Skeletal muscle tissue (tissue), 4 donors: ENCODE measurements around the gene GNAS. TPM values are rescaled to one million over a fixed set of nuclear protein-coding genes. Genes with fewer than 3 reads are reported as not detected.
A peak's percentile ranks its signal among the peaks of the same experiment; 100 is the strongest.
"Not testable (repeated sequence)": the region's sequence is repeated elsewhere in the genome, so short reads cannot be mapped to it uniquely, and the experiment has no call there.

Experiments used
- H3K27ac ChIP-seq: one replicate; pipeline ENCODE4 v1.7.0; 2013; ENCODE audit warnings: mild to moderate bottlenecking, low read depth, low read length, inconsistent platforms
- H3K27me3 ChIP-seq, 3 donors: one replicate each; pipeline ENCODE4 v1.7.0; 2013; ENCODE audit warnings: low read length in 3 of 3; ENCODE audit not compliant: control insufficient read depth in 3 of 3, insufficient read depth in 3 of 3
- H3K36me3 ChIP-seq, 3 donors: one replicate each; pipeline ENCODE4 v1.7.0; 2013; ENCODE audit warnings: low read length in 3 of 3; ENCODE audit not compliant: control insufficient read depth in 3 of 3, insufficient read depth in 3 of 3
- H3K4me1 ChIP-seq, 3 donors: one replicate each; pipeline ENCODE4 v1.7.0; 2013; ENCODE audit warnings: low read length in 3 of 3, mild to moderate bottlenecking in 3 of 3; ENCODE audit not compliant: control insufficient read depth in 3 of 3, insufficient read depth in 3 of 3
- H3K4me3 ChIP-seq, 3 donors: one replicate each; pipeline ENCODE4 v1.7.0; 2013; ENCODE audit warnings: low read length in 3 of 3
- H3K9ac ChIP-seq, 3 donors: one replicate each; pipeline ENCODE4 v1.7.0; 2013; ENCODE audit warnings: low read length in 3 of 3, mild to moderate bottlenecking in 3 of 3, moderate library complexity in 2 of 3, low read depth in 1 of 3
- H3K9me3 ChIP-seq, 3 donors: one replicate each; pipeline ENCODE4 v1.7.0; 2013; ENCODE audit warnings: low read length in 3 of 3; ENCODE audit not compliant: control insufficient read depth in 3 of 3
- total RNA-seq: library from RNA; depleted of rRNA; stranded (reverse); fragments of >200 nt; gene quantifications from one replicate; pipeline ENCODE4 v1.2.3, GENCODE V29; 2014
- donor health status: Osteomylitis.

Gene GNAS
- total RNA-seq, 1 donor from 2014 or later: 820 TPM

DNA sequence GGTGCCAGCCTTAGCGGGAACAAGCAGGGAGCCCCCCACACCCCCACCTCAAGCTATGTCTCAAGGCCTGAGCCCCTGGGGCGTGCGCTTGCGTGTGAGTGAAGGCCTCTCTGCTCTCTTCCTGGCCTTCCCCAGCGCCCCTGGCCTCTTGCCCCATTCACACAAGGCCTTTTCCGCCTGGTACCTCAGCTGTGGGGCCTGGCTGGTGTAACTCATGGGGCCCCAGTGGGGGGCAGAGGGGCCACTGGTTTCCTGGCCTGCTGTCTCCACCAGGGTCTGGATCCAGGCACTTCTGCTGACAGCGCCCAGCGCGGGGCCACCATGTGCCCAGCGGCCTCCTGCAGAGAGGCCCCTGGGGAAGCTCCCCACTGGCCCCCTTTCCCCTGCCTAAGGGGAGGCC, 36.5 kb upstream of the GNAS start:
- H3K4me1 ChIP-seq: no peaks in the 10 kb centered on the region
- no peak overlapping the region for H3K4me3 ChIP-seq
- H3K27me3 ChIP-seq: peaks cover 10 to 18% (median 17%) of the 10 kb centered on the region in 3 donors
- H3K9ac ChIP-seq: no peak overlapping the region
- H3K36me3 ChIP-seq: no peaks in the 10 kb centered on the region
- H3K9me3 ChIP-seq: no peaks in the 10 kb centered on the region
- H3K27ac ChIP-seq: no peak overlapping the region

DNA sequence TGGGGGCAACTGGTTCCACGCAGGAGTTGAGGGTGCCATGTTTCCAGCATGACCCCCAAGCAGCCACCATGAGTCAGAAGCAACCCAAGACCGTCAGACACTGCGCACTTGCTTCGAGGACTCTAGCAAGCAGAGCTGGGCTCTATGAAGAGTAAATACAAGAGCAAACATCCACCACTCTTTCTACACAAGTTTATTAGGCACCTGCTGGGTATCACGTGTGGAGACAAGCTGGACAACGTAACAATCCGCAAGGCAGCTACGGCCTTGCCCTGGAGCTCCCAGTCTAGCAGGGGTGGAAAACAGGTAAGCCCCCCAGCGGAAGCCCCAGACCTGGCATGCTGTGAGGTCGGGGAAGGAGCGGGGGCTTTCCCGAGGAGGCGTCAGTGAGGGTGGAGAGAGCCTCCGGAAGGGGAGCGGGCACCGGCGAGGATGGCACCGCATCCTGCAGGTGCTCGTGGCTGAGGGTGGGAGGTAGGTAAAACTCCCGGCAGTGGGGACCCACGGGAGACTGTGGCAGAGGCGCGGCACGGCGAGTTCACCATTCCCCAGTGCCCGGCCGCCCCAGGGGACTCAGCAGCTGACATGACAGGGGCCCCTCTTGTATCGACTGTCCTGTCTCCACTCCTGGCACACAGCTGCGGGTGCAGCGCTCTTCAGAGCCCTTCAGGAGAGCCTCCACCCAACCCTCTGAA, 35.4 kb upstream of the GNAS start:
- Histone ChIP-seq H3K4me3 (no peak overlapping the region), H3K9me3 (no peaks in the 10 kb centered on the region), H3K27me3 (peaks cover 6 to 10% (median 10%) of the 10 kb centered on the region in 3 donors), H3K36me3 (no peaks in the 10 kb centered on the region), H3K27ac (no peak overlapping the region), H3K4me1 (peaks cover 0 to 4% (median 3%) of the 10 kb centered on the region in 3 donors), H3K9ac (no peak overlapping the region)

DNA sequence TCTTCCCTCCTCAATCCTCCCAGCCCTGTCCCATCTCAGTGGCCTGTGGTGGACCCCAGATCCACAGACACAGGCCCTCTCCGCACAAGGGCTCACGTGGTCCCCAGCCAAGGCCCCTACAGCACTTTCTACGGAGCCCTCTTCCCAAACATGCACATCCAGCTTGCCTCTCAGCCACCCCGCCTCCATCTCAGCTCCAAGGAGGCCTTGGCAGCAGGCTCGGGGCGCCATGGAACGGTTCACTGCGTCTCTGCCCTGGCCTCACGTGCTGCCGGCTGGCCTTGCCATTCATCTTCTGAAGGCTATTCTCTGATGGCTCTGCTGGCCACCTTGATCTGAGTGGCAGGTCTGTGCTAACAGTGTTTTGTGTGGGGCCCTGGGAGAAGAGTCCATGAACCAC, 34.8 kb upstream of the GNAS start:
- Histone ChIP-seq H3K36me3 (no peaks in the 10 kb centered on the region), H3K4me3 (no peak overlapping the region), H3K9me3 (no peaks in the 10 kb centered on the region), H3K4me1 (peaks cover 0 to 9% (median 6%) of the 10 kb centered on the region in 3 donors), H3K9ac (no peak overlapping the region), H3K27me3 (peaks cover 4 to 10% (median 4%) of the 10 kb centered on the region in 3 donors), H3K27ac (no peak overlapping the region)

GRCh38 chr20:58818586-58819285, 33.8 kb upstream of the GNAS start:
- Histone ChIP-seq H3K36me3 (no peaks in the 10 kb centered on the region), H3K4me1 (peaks cover 5 to 18% (median 15%) of the 10 kb centered on the region in 3 donors), H3K27me3 (peaks cover 0 to 6% (median 0%) of the 10 kb centered on the region in 3 donors), H3K9me3 (no peaks in the 10 kb centered on the region), H3K9ac (no peak overlapping the region), H3K4me3 (no peak overlapping the region), H3K27ac (no peak overlapping the region)

DNA sequence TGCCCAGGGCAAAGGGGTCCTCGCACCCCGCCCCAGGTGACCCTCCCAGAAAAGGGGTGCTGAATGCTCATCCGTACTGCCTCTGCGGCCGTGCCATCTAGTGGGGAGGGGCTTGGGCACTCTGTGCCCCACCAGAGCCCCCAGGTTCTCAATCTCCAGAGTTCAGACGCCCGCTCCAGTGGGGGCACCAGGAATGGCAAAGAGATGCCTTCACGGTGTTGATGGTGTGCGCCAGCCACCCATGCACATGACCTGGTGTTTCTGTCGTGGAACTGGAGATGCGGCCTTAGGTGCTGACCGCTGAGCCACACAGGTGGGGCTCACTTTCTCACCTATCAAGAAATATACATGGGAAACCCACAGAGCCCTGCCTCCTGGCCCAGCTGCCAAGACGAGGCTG, 32.6 kb upstream of the GNAS start:
- Histone ChIP-seq H3K27ac (no peak overlapping the region), H3K4me1 (peaks cover 8 to 26% (median 25%) of the 10 kb centered on the region in 3 donors)

DNA sequence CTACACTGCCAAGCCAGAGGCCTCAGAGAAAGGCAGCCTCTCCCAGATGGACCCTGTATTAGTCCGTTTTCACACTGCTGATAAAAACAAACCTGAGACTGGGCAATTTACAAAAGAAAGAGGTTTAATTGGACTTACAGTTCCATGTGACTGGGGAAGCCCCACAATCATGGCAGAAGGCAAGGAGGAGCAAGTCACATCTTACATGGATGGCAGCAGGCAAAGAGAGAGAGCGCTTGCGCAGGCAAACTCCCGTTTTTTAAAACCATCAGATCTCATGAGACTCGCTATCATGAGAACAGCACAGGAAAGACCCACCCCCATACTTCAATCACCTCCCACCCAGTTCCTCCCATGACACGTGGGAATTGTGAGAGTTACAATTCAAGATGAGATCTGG, 32.0 kb upstream of the GNAS start:
- not testable (repeated sequence) for H3K27me3 ChIP-seq, H3K9me3 ChIP-seq, H3K36me3 ChIP-seq, H3K27ac ChIP-seq, H3K4me3 ChIP-seq, H3K9ac ChIP-seq
- peaks cover 12 to 31% (median 29%) of the 10 kb centered on the region in 3 donors for H3K4me1 ChIP-seq

More for the DNA sequence above, 32.6 kb upstream of the GNAS start:
- H3K9ac ChIP-seq: no peak overlapping the region
- no peaks in the 10 kb centered on the region for H3K36me3 ChIP-seq
- no peaks in the 10 kb centered on the region for H3K9me3 ChIP-seq
- H3K4me3 ChIP-seq: no peak overlapping the region
- H3K27me3 ChIP-seq: no peaks in the 10 kb centered on the region

GRCh38 chr20:58822149-58822548, 30.4 kb upstream of the GNAS start:
- H3K9ac ChIP-seq: no peak overlapping the region
- H3K27ac ChIP-seq: no peak overlapping the region
- peaks cover 13 to 38% (median 31%) of the 10 kb centered on the region in 3 donors for H3K4me1 ChIP-seq
- no peaks in the 10 kb centered on the region for H3K36me3 ChIP-seq
- H3K9me3 ChIP-seq: no peaks in the 10 kb centered on the region
- H3K27me3 ChIP-seq: no peaks in the 10 kb centered on the region
- no peak overlapping the region for H3K4me3 ChIP-seq

GRCh38 chr20:58822748-58823730, 29.5 kb upstream of the GNAS start:
- Histone ChIP-seq H3K9me3 (no peaks in the 10 kb centered on the region), H3K27ac (peak overlapping the region; percentile 51), H3K27me3 (no peaks in the 10 kb centered on the region), H3K9ac (peak overlapping the region in 1 of 3 donors; percentile 40), H3K36me3 (no peaks in the 10 kb centered on the region), H3K4me3 (no peak overlapping the region), H3K4me1 (peaks cover 21 to 47% (median 40%) of the 10 kb centered on the region in 3 donors)

DNA sequence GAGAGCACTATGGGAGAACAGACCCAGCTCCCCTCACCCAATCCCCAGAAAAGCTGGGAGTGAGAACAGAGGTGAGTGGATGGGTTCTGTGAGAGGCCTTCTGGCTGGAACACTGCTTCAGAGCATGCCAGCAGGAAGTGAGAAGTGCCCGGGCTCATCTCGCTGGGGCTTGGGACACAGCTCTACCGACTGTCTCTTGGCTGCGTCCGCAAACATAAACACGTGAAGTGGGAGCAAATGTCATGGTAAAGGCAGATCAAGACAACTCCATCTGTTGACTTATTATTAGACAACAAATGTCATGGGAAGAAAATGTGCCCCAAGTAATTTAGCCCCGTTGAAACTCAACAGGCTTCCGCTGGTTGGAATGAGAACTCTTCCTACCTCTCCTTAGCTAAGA, 27.7 kb upstream of the GNAS start:
- Histone ChIP-seq H3K4me1 (peaks cover 34 to 60% (median 51%) of the 10 kb centered on the region in 3 donors), H3K27ac (peak overlapping the region; percentile 50), H3K4me3 (no peak overlapping the region), H3K27me3 (no peaks in the 10 kb centered on the region), H3K9me3 (no peaks in the 10 kb centered on the region), H3K36me3 (no peaks in the 10 kb centered on the region), H3K9ac (no peak overlapping the region)
